ENCODE results near the gene FAM234A. TPM values are rescaled to one million over a fixed set of nuclear protein-coding genes. Genes with fewer than 3 reads are reported as not detected.
"Not testable (repeated sequence)": the region's sequence is repeated elsewhere in the genome, so short reads cannot be mapped to it uniquely, and the experiment has no call there.

FAM234A gene
- total and polyA plus RNA-seq, 2 donors (not counting 3 experiments of a cell fraction or from before 2014, with no cell fraction given): 70.4 to 89.4 TPM

GRCh38 chr16:203246-203645 lies 31.4 kb upstream of the FAM234A start:
- TF ChIP-seq JUN (IDR thresholded peaks at IDR 0.05; ENCODE audit: borderline replicate concordance, insufficient read depth, insufficient read length, low read depth) (no peak), FOS (IDR thresholded peaks at IDR 0.05; ENCODE audit: borderline replicate concordance, insufficient read depth, low read length) (no peak), POLR2A (IDR thresholded peaks at IDR 0.05; ENCODE audit: low read depth, low read length) (no peak)
- TF ChIP-seq, protein P1, sequence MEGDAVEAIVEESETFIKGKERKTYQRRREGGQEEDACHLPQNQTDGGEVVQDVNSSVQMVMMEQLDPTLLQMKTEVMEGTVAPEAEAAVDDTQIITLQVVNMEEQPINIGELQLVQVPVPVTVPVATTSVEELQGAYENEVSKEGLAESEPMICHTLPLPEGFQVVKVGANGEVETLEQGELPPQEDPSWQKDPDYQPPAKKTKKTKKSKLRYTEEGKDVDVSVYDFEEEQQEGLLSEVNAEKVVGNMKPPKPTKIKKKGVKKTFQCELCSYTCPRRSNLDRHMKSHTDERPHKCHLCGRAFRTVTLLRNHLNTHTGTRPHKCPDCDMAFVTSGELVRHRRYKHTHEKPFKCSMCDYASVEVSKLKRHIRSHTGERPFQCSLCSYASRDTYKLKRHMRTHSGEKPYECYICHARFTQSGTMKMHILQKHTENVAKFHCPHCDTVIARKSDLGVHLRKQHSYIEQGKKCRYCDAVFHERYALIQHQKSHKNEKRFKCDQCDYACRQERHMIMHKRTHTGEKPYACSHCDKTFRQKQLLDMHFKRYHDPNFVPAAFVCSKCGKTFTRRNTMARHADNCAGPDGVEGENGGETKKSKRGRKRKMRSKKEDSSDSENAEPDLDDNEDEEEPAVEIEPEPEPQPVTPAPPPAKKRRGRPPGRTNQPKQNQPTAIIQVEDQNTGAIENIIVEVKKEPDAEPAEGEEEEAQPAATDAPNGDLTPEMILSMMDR (IDR thresholded peaks at IDR 0.05; ENCODE audit: extremely low read depth in 1 of 2, insufficient read depth in 1 of 2, low read depth in 1 of 2, low read length in 2 of 2): no peak
- dilution Hi-C loops (cut with MboI; ENCODE audit: extremely low pct_ligation_motif_present, low sequenced_read_pairs): no loop called here
- peaks cover 2% of the 10 kb centered on the region for H3K79me2 ChIP-seq (ENCODE audit: control insufficient read depth, insufficient read depth, low read length)
- CTCF ChIA-PET: no interaction called here
- H3K27ac ChIP-seq (ENCODE audit: insufficient read depth, low read depth, low read length): no peak overlapping the region
- no peak overlapping the region for H2AFZ ChIP-seq (ENCODE audit: low read depth, low read length)
- BruUV-seq (replicated peaks): no TSS peak
- intact Hi-C loops (cut with micrococcal nuclease): no loop called here
- H3K9me3 ChIP-seq (replicated peaks; ENCODE audit: control insufficient read depth, insufficient read depth, low read length): no peaks in the 10 kb centered on the region
- no peak overlapping the region for H3K9ac ChIP-seq (replicated peaks; ENCODE audit: extremely low read depth, insufficient read depth, low read length)
- H3K9me1 ChIP-seq (replicated peaks; ENCODE audit: control insufficient read depth, extremely low read depth, insufficient read depth, low read length): no peaks in the 10 kb centered on the region
- no peak overlapping the region for H3K4me3 ChIP-seq (replicated peaks in 1 of 3; ENCODE audit: insufficient read depth in 1 of 3, low read depth in 1 of 3, low read length in 3 of 3)
- FAIRE-seq (no peak), DNase-seq (ENCODE audit: low read depth, low spot score) (no peak)
- no peaks in the 10 kb centered on the region for H4K20me1 ChIP-seq (replicated peaks; ENCODE audit: control insufficient read depth, extremely low read depth, insufficient read depth, low read length)
- H3K27me3 ChIP-seq (ENCODE audit: control insufficient read depth in 2 of 2, insufficient read depth in 2 of 2, low read length in 2 of 2): no peaks in the 10 kb centered on the region
- no peaks in the 10 kb centered on the region for H3K4me1 ChIP-seq (ENCODE audit: control insufficient read depth, extremely low read depth, insufficient read depth, low read length)
- H3K36me3 ChIP-seq (ENCODE audit: control insufficient read depth in 2 of 2, extremely low read depth in 1 of 2, insufficient read depth in 2 of 2, low read length in 2 of 2): peaks cover 19 to 37% of the 10 kb centered on the region in 2 experiments
- POLR2A ChIA-PET: no interaction called here
- H3K4me2 ChIP-seq (ENCODE audit: insufficient read depth, low read length): no peak overlapping the region

DNA sequence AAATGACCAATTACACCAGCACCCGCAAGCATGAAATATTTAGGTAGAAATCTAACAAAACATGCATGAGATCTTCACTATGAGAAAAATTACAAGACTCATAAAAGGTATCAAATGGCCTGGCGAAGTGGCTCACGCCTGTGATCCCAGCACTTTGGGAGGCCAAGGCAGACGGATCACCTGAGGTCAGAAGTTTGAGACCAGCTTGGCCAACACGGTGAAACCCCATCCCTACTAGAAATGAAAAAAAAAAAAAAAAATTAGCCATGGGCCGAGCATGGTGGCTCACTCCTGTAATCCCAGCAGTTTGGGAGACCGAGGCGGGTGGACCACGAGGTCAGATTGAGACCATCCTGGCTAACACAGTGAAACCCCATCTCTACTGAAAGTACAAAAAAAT lies 30.6 kb upstream of the FAM234A start:
- H3K9me1 ChIP-seq (replicated peaks; ENCODE audit: control insufficient read depth, extremely low read depth, insufficient read depth, low read length); H3K9me3 ChIP-seq (replicated peaks; ENCODE audit: control insufficient read depth, insufficient read depth, low read length); dilution Hi-C loops (cut with MboI; ENCODE audit: extremely low pct_ligation_motif_present, low sequenced_read_pairs); H3K4me2 ChIP-seq (ENCODE audit: insufficient read depth, low read length); H3K27ac ChIP-seq (ENCODE audit: insufficient read depth, low read depth, low read length); DNase-seq (ENCODE audit: low read depth, low spot score); H3K79me2 ChIP-seq (ENCODE audit: control insufficient read depth, insufficient read depth, low read length); H4K20me1 ChIP-seq (replicated peaks; ENCODE audit: control insufficient read depth, extremely low read depth, insufficient read depth, low read length); intact Hi-C loops (cut with micrococcal nuclease); H3K4me1 ChIP-seq (ENCODE audit: control insufficient read depth, extremely low read depth, insufficient read depth, low read length); H3K27me3 ChIP-seq (ENCODE audit: control insufficient read depth in 2 of 2, insufficient read depth in 2 of 2, low read length in 2 of 2); CTCF ChIA-PET; H2AFZ ChIP-seq (ENCODE audit: low read depth, low read length); POLR2A ChIA-PET; FAIRE-seq; BruUV-seq (replicated peaks); H3K9ac ChIP-seq (replicated peaks; ENCODE audit: extremely low read depth, insufficient read depth, low read length); H3K4me3 ChIP-seq (replicated peaks in 1 of 3; ENCODE audit: insufficient read depth in 1 of 3, low read depth in 1 of 3, low read length in 3 of 3): not testable (repeated sequence)
- H3K36me3 ChIP-seq (ENCODE audit: control insufficient read depth in 2 of 2, extremely low read depth in 1 of 2, insufficient read depth in 2 of 2, low read length in 2 of 2): peaks cover 13 to 35% of the 10 kb centered on the region in 2 experiments

GRCh38 chr16:209359-209758 lies 25.3 kb upstream of the FAM234A start:
- H3K79me2 ChIP-seq (ENCODE audit: control insufficient read depth, insufficient read depth, low read length): peaks cover 39% of the 10 kb centered on the region
- H3K27me3 ChIP-seq (ENCODE audit: control insufficient read depth in 2 of 2, insufficient read depth in 2 of 2, low read length in 2 of 2); H3K9me1 ChIP-seq (replicated peaks; ENCODE audit: control insufficient read depth, extremely low read depth, insufficient read depth, low read length); H3K4me3 ChIP-seq (replicated peaks in 1 of 3; ENCODE audit: insufficient read depth in 1 of 3, low read depth in 1 of 3, low read length in 3 of 3); H3K4me2 ChIP-seq (ENCODE audit: insufficient read depth, low read length); POLR2A ChIA-PET; FAIRE-seq; H3K27ac ChIP-seq (ENCODE audit: insufficient read depth, low read depth, low read length); H3K4me1 ChIP-seq (ENCODE audit: control insufficient read depth, extremely low read depth, insufficient read depth, low read length); H2AFZ ChIP-seq (ENCODE audit: low read depth, low read length); intact Hi-C loops (cut with micrococcal nuclease); H3K9ac ChIP-seq (replicated peaks; ENCODE audit: extremely low read depth, insufficient read depth, low read length); H4K20me1 ChIP-seq (replicated peaks; ENCODE audit: control insufficient read depth, extremely low read depth, insufficient read depth, low read length); H3K9me3 ChIP-seq (replicated peaks; ENCODE audit: control insufficient read depth, insufficient read depth, low read length); dilution Hi-C loops (cut with MboI; ENCODE audit: extremely low pct_ligation_motif_present, low sequenced_read_pairs); BruUV-seq (replicated peaks); DNase-seq (ENCODE audit: low read depth, low spot score): not testable (repeated sequence)
- CTCF ChIA-PET: interaction anchor here (1.3 kb wide), 1 partner anchor 102 kb away, joined by 5 read pairs; no protein-coding TSS in a partner anchor
- peaks cover 17 to 44% of the 10 kb centered on the region in 2 experiments for H3K36me3 ChIP-seq (ENCODE audit: control insufficient read depth in 2 of 2, extremely low read depth in 1 of 2, insufficient read depth in 2 of 2, low read length in 2 of 2)

Data from endothelial cell of umbilical vein (primary cell).